IMR-90 (cell line): Measurements from ENCODE around the gene SLC6A20. TPM values are rescaled to one million over a fixed set of nuclear protein-coding genes. Genes with fewer than 3 reads are reported as not detected.

Experiments
- ATAC-seq: fragments of 200-7000 bp; cut with Tn5 transposase; 2 replicates; pipeline ENCODE4 v1.9.1; 2020; ENCODE audit warnings: low read depth, mild to moderate bottlenecking, moderate library complexity
- BruUV-seq: library from RNA; stranded (reverse); fragments of 400-500 nt; replicated peaks from 2 replicates; lab custom pipeline; 2021; lab: Mats Ljungman, UMichigan
- CTCF ChIA-PET: fragments of 300-600 bp; formaldehyde crosslinking; extraction: SDS; loops from one replicate; lab custom pipeline; 2021; ENCODE audit warnings: antibody characterized with exemption; lab: Yijun Ruan, JAX
- POLR2A ChIA-PET: fragments of 300-600 bp; sonication (Branson Sonifier 250); formaldehyde crosslinking; loops from one replicate; lab custom pipeline; 2022; ENCODE audit warnings: antibody characterized with exemption; ENCODE audit not compliant: unreplicated experiment; lab: Charles Lee
- DNase-seq: peaks from one replicate; pipeline ENCODE4 v3.0.0; 2013
- H2AFZ ChIP-seq: replicated peaks from 2 replicates; pipeline ENCODE3; 2013; ENCODE audit warnings: low read length, mild to moderate bottlenecking; ENCODE audit not compliant: poor library complexity
- H2AK5ac ChIP-seq: 2 replicates; pipeline ENCODE4 v1.6.1; 2013; ENCODE audit warnings: low read depth, low read length, inconsistent platforms
- H2AK9ac ChIP-seq: replicated peaks from 2 replicates; pipeline ENCODE3; 2013; ENCODE audit warnings: mild to moderate bottlenecking, low read depth, low read length, moderate library complexity; ENCODE audit not compliant: poor library complexity
- H2BK120ac ChIP-seq: 2 replicates; pipeline ENCODE4 v1.6.1; 2013; ENCODE audit warnings: low read depth, low read length, inconsistent platforms
- H2BK15ac ChIP-seq: 3 replicates; pipeline ENCODE4 v1.6.1; 2013; ENCODE audit warnings: low read depth, low read length, inconsistent platforms
- H2BK20ac ChIP-seq: 2 replicates; pipeline ENCODE4 v1.6.1; 2013; ENCODE audit warnings: low read depth, mild to moderate bottlenecking, inconsistent platforms, low read length, moderate library complexity
- H2BK5ac ChIP-seq: 2 replicates; pipeline ENCODE4 v1.6.1; 2013; ENCODE audit warnings: mild to moderate bottlenecking, low read depth, low read length, inconsistent platforms; ENCODE audit not compliant: poor library complexity, severe bottlenecking
- H3K14ac ChIP-seq: replicated peaks from 2 replicates; pipeline ENCODE4 v1.6.1; 2013; ENCODE audit warnings: low read depth, low read length, inconsistent platforms
- H3K18ac ChIP-seq: 2 replicates; pipeline ENCODE4 v1.6.1; 2013; ENCODE audit warnings: low read depth, low read length, control low read depth
- H3K23ac ChIP-seq: 2 replicates; pipeline ENCODE4 v1.6.1; 2013; ENCODE audit warnings: low read depth, low read length, inconsistent platforms
- H3K27ac ChIP-seq: 2 replicates; pipeline ENCODE4 v1.5.1; 2013; ENCODE audit warnings: mild to moderate bottlenecking, control low read depth, low read length; ENCODE audit not compliant: insufficient read depth
- H3K27me3 ChIP-seq: 2 replicates; pipeline ENCODE4 v1.6.1; 2013; ENCODE audit warnings: low read length; ENCODE audit not compliant: control insufficient read depth, insufficient read depth
- H3K36me3 ChIP-seq: 2 replicates; pipeline ENCODE4 v1.6.1; 2013; ENCODE audit warnings: low read length, mixed read lengths; ENCODE audit not compliant: control insufficient read depth, insufficient read depth
- H3K4ac ChIP-seq: 2 replicates; pipeline ENCODE4 v1.6.1; 2013; ENCODE audit warnings: low read depth, low read length, inconsistent platforms
- H3K4me1 ChIP-seq: 2 replicates; pipeline ENCODE4 v1.6.1; 2013; ENCODE audit warnings: low read length, mixed read lengths; ENCODE audit not compliant: control insufficient read depth, insufficient read depth
- H3K4me2 ChIP-seq: 2 replicates; pipeline ENCODE4 v1.6.1; 2013; ENCODE audit warnings: low read depth, mild to moderate bottlenecking, control low read depth, low read length, moderate library complexity
- H3K4me3 ChIP-seq: 2 replicates; pipeline ENCODE4 v1.5.1; 2013; ENCODE audit warnings: low read depth, mild to moderate bottlenecking, control low read depth, low read length, moderate library complexity; ENCODE audit not compliant: insufficient read depth
- H3K56ac ChIP-seq: 2 replicates; pipeline ENCODE4 v1.6.1; 2013; ENCODE audit warnings: low read length, inconsistent platforms; ENCODE audit not compliant: insufficient read depth; ENCODE audit errors: extremely low read depth
- H3K79me1 ChIP-seq, 2 experiments: 2 replicates each; pipeline ENCODE4 v1.6.1; 2013; ENCODE audit warnings: low read length in 2 of 2, inconsistent platforms in 1 of 2, low read depth in 1 of 2
- H3K9ac ChIP-seq: 2 replicates; pipeline ENCODE4 v1.6.1; 2013; ENCODE audit warnings: low read depth, low read length, control low read depth
- H3K9me1 ChIP-seq: 2 replicates; pipeline ENCODE4 v1.6.1; 2013; ENCODE audit warnings: low read length, inconsistent platforms; ENCODE audit not compliant: insufficient read depth
- H3K9me3 ChIP-seq: 2 replicates; pipeline ENCODE4 v1.6.1; 2013; ENCODE audit warnings: low read length; ENCODE audit not compliant: control insufficient read depth, insufficient read depth
- H4K20me1 ChIP-seq: 2 replicates; pipeline ENCODE4 v1.6.1; 2013; ENCODE audit warnings: low read length, inconsistent platforms; ENCODE audit not compliant: insufficient read depth
- H4K5ac ChIP-seq: 2 replicates; pipeline ENCODE4 v1.6.1; 2013; ENCODE audit warnings: mild to moderate bottlenecking, low read depth, low read length, control low read depth
- H4K8ac ChIP-seq, 2 experiments: 2 replicates each; pipeline ENCODE4 v1.6.1; 2013; ENCODE audit warnings: low read depth in 2 of 2, low read length in 2 of 2, control low read depth in 1 of 2, inconsistent platforms in 1 of 2
- H4K91ac ChIP-seq: 2 replicates; pipeline ENCODE4 v1.6.1; 2013; ENCODE audit warnings: low read depth, low read length, inconsistent platforms; ENCODE audit not compliant: insufficient read depth
- BHLHE40 ChIP-seq: fragments of 150-350 bp; IDR thresholded peaks from 2 replicates; pipeline ENCODE4 v1.6.1; 2016; ENCODE audit warnings: mild to moderate bottlenecking, low read depth, low read length
- CHD1 ChIP-seq: IDR thresholded peaks from 2 replicates; pipeline ENCODE4 v1.6.1; 2012; ENCODE audit warnings: low read depth, low read length, improper control_type of control experiment
- CTCF ChIP-seq: conservative IDR thresholded peaks from 2 replicates; pipeline ENCODE4 v1.5.1; 2012; ENCODE audit warnings: mild to moderate bottlenecking, low read depth, low read length, improper control_type of control experiment
- ELK1 ChIP-seq: fragments of 150-350 bp; IDR thresholded peaks from 2 replicates; pipeline ENCODE4 v1.6.1; 2016; ENCODE audit warnings: low read depth, mild to moderate bottlenecking, low read length, moderate library complexity, borderline replicate concordance
- FOS ChIP-seq: fragments of 150-350 bp; IDR thresholded peaks from 2 replicates; pipeline ENCODE4 v1.6.1; 2016; ENCODE audit warnings: low read depth, low read length
- MAFK ChIP-seq: IDR thresholded peaks from 2 replicates; pipeline ENCODE4 v1.6.1; 2012; ENCODE audit warnings: low read depth, low read length, improper control_type of control experiment
- MAZ ChIP-seq: IDR thresholded peaks from 2 replicates; pipeline ENCODE4 v1.6.1; 2012; ENCODE audit warnings: low read depth, mild to moderate bottlenecking, low read length, improper control_type of control experiment, moderate library complexity, borderline replicate concordance
- MXI1 ChIP-seq: IDR thresholded peaks from 2 replicates; pipeline ENCODE4 v1.6.1; 2012; ENCODE audit warnings: low read depth, mild to moderate bottlenecking, low read length, moderate library complexity, borderline replicate concordance
- NFE2L2 ChIP-seq: fragments of 150-350 bp; IDR thresholded peaks from 2 replicates; pipeline ENCODE4 v1.6.1; 2016; ENCODE audit warnings: low read depth, mild to moderate bottlenecking, low read length
- POLR2A ChIP-seq: IDR thresholded peaks from 2 replicates; pipeline ENCODE4 v1.6.1; 2012; ENCODE audit warnings: mild to moderate bottlenecking, low read depth, low read length
- RAD21 ChIP-seq: IDR thresholded peaks from 2 replicates; pipeline ENCODE4 v1.6.1; 2012; ENCODE audit warnings: low read length, improper control_type of control experiment
- RCOR1 ChIP-seq: IDR thresholded peaks from 2 replicates; pipeline ENCODE4 v1.6.1; 2012; ENCODE audit warnings: mild to moderate bottlenecking, low read length, improper control_type of control experiment; ENCODE audit not compliant: insufficient replicate concordance
- SMC3 ChIP-seq: fragments of 150-350 bp; IDR thresholded peaks from 2 replicates; pipeline ENCODE4 v1.6.1; 2016; ENCODE audit warnings: low read depth, mild to moderate bottlenecking, antibody characterized with exemption, low read length, moderate library complexity
- USF2 ChIP-seq: fragments of 150-350 bp; IDR thresholded peaks from 2 replicates; pipeline ENCODE4 v1.6.1; 2017; ENCODE audit warnings: mild to moderate bottlenecking, antibody characterized with exemption, low read length, low read depth
- WGBS, 2 experiments: methylation state at CpG; one replicate each; pipeline versions ENCODE4 v1.1.5 to v1.1.7; 2013; ENCODE audit warnings: missing lambda C conversion rate in 2 of 2; ENCODE audit not compliant: insufficient read length in 1 of 2; ENCODE audit errors: extremely low coverage in 2 of 2; 5-methylcytosine and 5-hydroxymethylcytosine counted together
- dilution Hi-C: fragments of 300-500 bp; cut with HindIII; formaldehyde crosslinking; loops from one replicate; pipeline ENCODE4 v1.14.3; 2018; ENCODE audit warnings: low sequenced_read_pairs; ENCODE audit not compliant: unreplicated experiment
- in situ Hi-C: fragments of 300-500 bp; cut with MboI; formaldehyde crosslinking; loops from 3 replicates; pipeline ENCODE4 v1.14.3; 2019; ENCODE audit warnings: low sequenced_read_pairs, inconsistent platforms, mixed read lengths
- intact Hi-C: fragments of 100-400 bp; cut with micrococcal nuclease; formaldehyde crosslinking; loops from 2 replicates; pipeline ENCODE4 v1.10.0; 2022
- polyA plus RNA-seq, 3 experiments: library from polyadenylated mRNA; depleted of rRNA; stranded (reverse); fragments of >200 nt; gene quantifications; 2 replicates each; pipeline ENCODE4 v1.2.3, GENCODE V29; 2012; ENCODE audit warnings: low replicate concordance in 1 of 3
- total RNA-seq: library from RNA; depleted of rRNA; stranded (reverse); fragments of >200 nt; gene quantifications from 2 replicates; pipeline ENCODE4 v1.2.3, GENCODE V29; 2012

Gene SLC6A20
- total and polyA plus RNA-seq, 2 of the 4 experiments (the other 2 are of a cell fraction) = not detected

GRCh38 chr3:45779746-45780735 lies 16.3 kb downstream of the SLC6A20 start:
- ChIA-PET CTCF (no interaction called here), POLR2A (no interaction called here)
- Histone ChIP-seq H2AFZ (no peak overlapping the region), H2BK5ac (no peak overlapping the region), H4K8ac (no peak overlapping the region), H2BK15ac (no peak overlapping the region), H2BK20ac (no peak overlapping the region), H3K18ac (no peak overlapping the region), H3K9me3 (peaks cover 9% of the 10 kb centered on the region), H4K91ac (no peak overlapping the region), H3K9ac (no peak overlapping the region), H3K4me2 (no peak overlapping the region), H3K4me3 (no peak overlapping the region), H3K4me1 (no peaks in the 10 kb centered on the region), H3K27ac (no peak overlapping the region), H2AK9ac (no peak overlapping the region), H3K36me3 (no peaks in the 10 kb centered on the region), H3K27me3 (peaks cover 72% of the 10 kb centered on the region), H3K79me1 (no peaks in the 10 kb centered on the region), H2BK120ac (no peak overlapping the region), H3K4ac (no peak overlapping the region), H3K56ac (no peak overlapping the region), H3K14ac (no peak overlapping the region), H3K23ac (no peak overlapping the region), H2AK5ac (no peak overlapping the region), H4K20me1 (no peaks in the 10 kb centered on the region), H3K9me1 (no peaks in the 10 kb centered on the region), H4K5ac (no peak overlapping the region)
- intact Hi-C loops = no loop called here
- in situ Hi-C loops = no loop called here
- dilution Hi-C loops = no loop called here
- no peak for DNase-seq
- ATAC-seq = no peak
- WGBS, 2 experiments = 96% methylated on average over 5 of the region's 35 CpGs; no CpG with 5 or more reads in 1 of the 2 experiments
- BruUV-seq = no TSS peak
- TF ChIP-seq MAZ (no peak), ELK1 (no peak), RCOR1 (no peak), RAD21 (no peak), MAFK (no peak), MXI1 (no peak), CTCF (no peak), SMC3 (no peak), FOS (no peak), USF2 (no peak), BHLHE40 (no peak), POLR2A (no peak), NFE2L2 (no peak), CHD1 (no peak)
